Left lung (tissue), 10 donors: ENCODE results near the gene GPSM3. TPM values are rescaled to one million over a fixed set of nuclear protein-coding genes. Genes with fewer than 3 reads are reported as not detected.
A peak's percentile ranks its signal among the peaks of the same experiment; 100 is the strongest.
"Not testable (repeated sequence)": the region's sequence is repeated elsewhere in the genome, so short reads cannot be mapped to it uniquely, and the experiment has no call there.

ENCODE experiments used
- ATAC-seq: fragments of 200-7000 bp; cut with Tn5 transposase; one replicate; pipeline ENCODE4 v1.9.1; 2020; ENCODE audit warnings: moderate library complexity
- DNase-seq, 4 donors: peaks; one replicate each; pipeline ENCODE4 v3.0.0-alpha.2; 2013 to 2020
- H3K27ac ChIP-seq, 2 donors: fragments of 200-600 bp; sonication (generic) in 1 of 2; one replicate each; pipeline versions ENCODE4 v1.5.0 to v1.8.0; 2020 to 2021
- H3K27me3 ChIP-seq, 2 donors: fragments of 200-600 bp; sonication (generic) in 1 of 2; one replicate each; pipeline versions ENCODE4 v1.5.0 to v1.8.0; 2020 to 2021
- H3K36me3 ChIP-seq, 2 donors: fragments of 200-600 bp; sonication (generic) in 1 of 2; one replicate each; pipeline versions ENCODE4 v1.5.0 to v1.8.0; 2020 to 2021
- H3K4me1 ChIP-seq, 2 donors: fragments of 200-600 bp; one replicate each; pipeline ENCODE4 v1.8.0; 2021
- H3K4me3 ChIP-seq, 2 donors: fragments of 200-600 bp; sonication (generic) in 1 of 2; one replicate each; pipeline versions ENCODE4 v1.5.0 to v1.8.0; 2020 to 2021; ENCODE audit warnings: mild to moderate bottlenecking in 1 of 2
- H3K9me3 ChIP-seq, 2 donors: fragments of 200-600 bp; sonication (generic) in 1 of 2; one replicate each; pipeline versions ENCODE4 v1.5.0 to v1.8.0; 2020 to 2021
- CTCF ChIP-seq, 2 donors: fragments of 200-600 bp; sonication (generic) in 1 of 2; IDR thresholded peaks; one replicate each; pipeline versions ENCODE4 v1.5.0 to v1.8.0; 2021; ENCODE audit warnings: antibody characterized with exemption in 2 of 2
- intact Hi-C, 2 donors: fragments of 100-400 bp; cut with DNase I; formaldehyde crosslinking; loops; one replicate each; pipeline versions ENCODE4 v1.11.2 to v1.14.2; 2022
- polyA plus RNA-seq, 6 donors: library from polyadenylated mRNA; unstranded; fragments of 120-200 nt; gene quantifications; one replicate each; pipeline ENCODE4 v1.2.1, GENCODE V29; 2013; ENCODE audit not compliant: insufficient read length in 6 of 6
- total RNA-seq, 2 donors: library from RNA; stranded (reverse); fragmentation: NEBNext Ultra II Directional; extraction: Animal tissue kit (Norgen Biotek cat#: 25700); gene quantifications; one replicate each; pipeline ENCODE4 v1.2.1, GENCODE V29; 2021
- donor health status: DM: no; HTN: yes; CAD: no.
- donor health status: DM: no; HTN: no; CAD: no.

GPSM3 gene
- total and polyA plus RNA-seq, 8 donors = 15.9 to 81.7 (median 19.2) TPM

- peak within 1 kb of the TSS; percentile 67 to 78 for H3K4me3 ChIP-seq
- H3K36me3 ChIP-seq = peaks cover 0 to 28% of the 10 kb centered on the region in 2 donors
- intact Hi-C loops = no loop called here
- peaks cover 17 to 88% of the 10 kb centered on the region in 2 donors for H3K4me1 ChIP-seq
- TF ChIP-seq CTCF (IDR thresholded peaks at IDR 0.05) = no peak
- ATAC-seq = peak; percentile 80
- peak within 1 kb of the TSS; percentile 95 to 100 for H3K27ac ChIP-seq
- no peaks in the 10 kb centered on the region for H3K9me3 ChIP-seq
- H3K27me3 ChIP-seq = no peaks in the 10 kb centered on the region
- peak; percentile 89 to 96 (median 94) for DNase-seq
Observed at GRCh38 chr6:32190054-32190851, 2.2 kb downstream of the GPSM3 start, which contains the start of gene PBX2. Gene PBX2 (minus strand): TSS chr6:32190202. CDS start chr6:32189915, 287 bp downstream.

- ATAC-seq (peak; percentile 0), DNase-seq (no peak)
- intact Hi-C loops = no loop called here
- H3K9me3 ChIP-seq = no peaks in the 10 kb centered on the region
- peaks cover 12 to 88% of the 10 kb centered on the region in 2 donors for H3K4me1 ChIP-seq
- H3K27me3 ChIP-seq = no peaks in the 10 kb centered on the region
- peaks cover 0 to 28% of the 10 kb centered on the region in 2 donors for H3K36me3 ChIP-seq
- H3K27ac ChIP-seq = peak overlapping the region; percentile 95 to 100
- peak overlapping the region; percentile 67 to 78 for H3K4me3 ChIP-seq
- no peak for TF ChIP-seq CTCF (IDR thresholded peaks at IDR 0.05)
Observed at GRCh38 chr6:32189742-32190053, 2.7 kb downstream of the GPSM3 start.

GRCh38 chr6:32189069-32189741 is 3.2 kb downstream of the GPSM3 start:
- no peak for TF ChIP-seq CTCF (IDR thresholded peaks at IDR 0.05)
- H3K36me3 ChIP-seq = peaks cover 0 to 28% of the 10 kb centered on the region in 2 donors
- H3K27ac ChIP-seq = peak overlapping the region; percentile 95 to 100
- H3K4me3 ChIP-seq = peak overlapping the region; percentile 67 to 78
- no peaks in the 10 kb centered on the region for H3K9me3 ChIP-seq
- no peak for DNase-seq
- H3K4me1 ChIP-seq = peaks cover 11 to 88% of the 10 kb centered on the region in 2 donors
- H3K27me3 ChIP-seq = no peaks in the 10 kb centered on the region
- intact Hi-C loops = no loop called here
- no peak for ATAC-seq

GRCh38 chr6:32188381-32189068 is 3.9 kb downstream of the GPSM3 start:
- peak overlapping the region; percentile 67 to 78 for H3K4me3 ChIP-seq
- peaks cover 0 to 28% of the 10 kb centered on the region in 2 donors for H3K36me3 ChIP-seq
- ATAC-seq = no peak
- H3K27me3 ChIP-seq = no peaks in the 10 kb centered on the region
- intact Hi-C loops = no loop called here
- no peak for DNase-seq
- H3K27ac ChIP-seq = peak overlapping the region; percentile 95 to 100
- no peaks in the 10 kb centered on the region for H3K9me3 ChIP-seq
- peaks cover 16 to 88% of the 10 kb centered on the region in 2 donors for H3K4me1 ChIP-seq
- no peak for TF ChIP-seq CTCF (IDR thresholded peaks at IDR 0.05)

GRCh38 chr6:32187725-32188380 is 4.6 kb downstream of the GPSM3 start:
- peak overlapping the region; percentile 67 to 78 for H3K4me3 ChIP-seq
- H3K9me3 ChIP-seq, intact Hi-C loops, ATAC-seq, H3K27me3 ChIP-seq, DNase-seq: not testable (repeated sequence)
- peaks cover 16 to 86% of the 10 kb centered on the region in 2 donors for H3K4me1 ChIP-seq
- peaks cover 0 to 33% of the 10 kb centered on the region in 2 donors for H3K36me3 ChIP-seq
- peak overlapping the region; percentile 95 to 100 for H3K27ac ChIP-seq
